K562 (cell line): Measurements from ENCODE around the gene GSTM1. TPM values are rescaled to one million over a fixed set of nuclear protein-coding genes. Genes with fewer than 3 reads are reported as not detected.

Experiments
- ATAC-seq: fragments of 200-7000 bp; cut with Tn5 transposase; 3 replicates; pipeline ENCODE4 v1.9.1; 2020; ENCODE audit warnings: moderate library complexity
- BruUV-seq: library from RNA; stranded (reverse); fragments of 400-500 nt; replicated peaks from 2 replicates; lab custom pipeline; 2021; lab: Mats Ljungman, UMichigan
- CTCF ChIA-PET: fragments of 300-600 bp; formaldehyde crosslinking; extraction: SDS; loops from one replicate; lab custom pipeline; 2021; ENCODE audit warnings: low intra/inter-chr PET ratio; lab: Yijun Ruan, JAX
- POLR2A ChIA-PET: fragments of 300-600, 350-650 bp; sonication (Branson Sonifier 250); formaldehyde crosslinking; extraction: SDS; loops from one replicate; lab custom pipeline; 2021; ENCODE audit warnings: antibody characterized with exemption, inconsistent platforms; lab: Yijun Ruan, JAX
- DNase-seq, 4 experiments: peaks; one replicate each; pipeline versions ENCODE4 v3.0.0 to v3.0.0-alpha.2; 2011 to 2018; ENCODE audit warnings: low spot score in 3 of 4, mixed read lengths in 3 of 4; ENCODE audit errors: extremely low read depth in 1 of 4
- FAIRE-seq: peaks from 2 replicates; lab custom pipeline; 2011; peaks lifted over from hg19 to GRCh38; lab: Jason Lieb, UNC
- H2AFZ ChIP-seq: 2 replicates; pipeline ENCODE4 v1.6.0; 2011; ENCODE audit warnings: low read depth, low read length, control low read depth, inconsistent platforms
- H3K27ac ChIP-seq: fragments of 200-600 bp; 3 replicates; pipeline ENCODE4 v1.8.0; 2011; ENCODE audit warnings: low read depth, mild to moderate bottlenecking, control low read depth, inconsistent platforms, low read length, moderate library complexity, mixed read lengths; ENCODE audit errors: extremely low read depth
- H3K27me3 ChIP-seq, 2 experiments: fragments of 300-600 bp in 1 of 2; 2 replicates in 1 of 2; 3 replicates in 1 of 2; pipeline versions ENCODE4 v1.6.0 to v1.8.0; 2011; ENCODE audit warnings: inconsistent platforms in 2 of 2, low read length in 2 of 2, mild to moderate bottlenecking in 1 of 2, mixed read lengths in 1 of 2, moderate library complexity in 1 of 2; ENCODE audit not compliant: control insufficient read depth in 2 of 2, insufficient read depth in 2 of 2
- H3K36me3 ChIP-seq: fragments of 300-600 bp; 3 replicates; pipeline ENCODE4 v1.8.0; 2011; ENCODE audit warnings: mild to moderate bottlenecking, low read length, inconsistent platforms; ENCODE audit not compliant: control insufficient read depth, insufficient read depth
- H3K4me1 ChIP-seq, 2 experiments: fragments of 200-600 bp in 1 of 2; replicated peaks in 1 of 2; 2 replicates in 1 of 2; 3 replicates in 1 of 2; pipeline versions ENCODE4 v1.5.1 to v1.8.0; 2011; ENCODE audit warnings: inconsistent platforms in 2 of 2, low read length in 2 of 2, mild to moderate bottlenecking in 1 of 2, mixed read lengths in 1 of 2, moderate library complexity in 1 of 2; ENCODE audit not compliant: control insufficient read depth in 2 of 2, insufficient read depth in 2 of 2
- H3K4me2 ChIP-seq: 2 replicates; pipeline ENCODE4 v1.6.1; 2011; ENCODE audit warnings: low read length, control low read depth, inconsistent platforms, mixed read lengths; ENCODE audit not compliant: insufficient read depth
- H3K4me3 ChIP-seq: fragments of 200-600 bp; sonication (generic), shearing (Covaris generic); 2 replicates; pipeline ENCODE4 v1.5.1; 2016; ENCODE audit warnings: control low read depth, inconsistent platforms
- H3K79me2 ChIP-seq: fragments of 200-600 bp; 3 replicates; pipeline ENCODE4 v1.8.0; 2011; ENCODE audit warnings: low read length, inconsistent platforms; ENCODE audit not compliant: control insufficient read depth, insufficient read depth
- H3K9ac ChIP-seq, 2 experiments: 2 replicates each; pipeline versions ENCODE4 v1.6.0 to v1.6.1; 2011; ENCODE audit warnings: low read depth in 2 of 2, low read length in 2 of 2, control low read depth in 1 of 2, inconsistent platforms in 1 of 2, mild to moderate bottlenecking in 1 of 2, mixed read lengths in 1 of 2; ENCODE audit not compliant: insufficient read depth in 1 of 2
- H3K9me1 ChIP-seq: one replicate; pipeline ENCODE4 v1.6.0; 2011; ENCODE audit warnings: inconsistent platforms, mild to moderate bottlenecking, low read length, moderate library complexity; ENCODE audit not compliant: control insufficient read depth, insufficient read depth
- H3K9me3 ChIP-seq: replicated peaks from 2 replicates; pipeline ENCODE4 v1.5.1; 2011; ENCODE audit warnings: low read depth, low read length, inconsistent platforms; ENCODE audit not compliant: control insufficient read depth, insufficient read depth
- H4K20me1 ChIP-seq: replicated peaks from 2 replicates; pipeline ENCODE4 v1.6.1; 2011; ENCODE audit warnings: low read length, inconsistent platforms, mixed read lengths; ENCODE audit not compliant: control insufficient read depth, insufficient read depth
- CLOCK ChIP-seq: fragments of 250-450 bp; sonication (Bioruptor Pico); IDR thresholded peaks from 2 replicates; pipeline ENCODE4 v1.4.0; 2020; ENCODE audit warnings: mild to moderate bottlenecking, moderate library complexity, borderline replicate concordance
- CUX1 ChIP-seq: fragments of 200-800 bp; sonication (Bioruptor generic); IDR thresholded peaks from 2 replicates; pipeline ENCODE4 v1.6.1; 2016; ENCODE audit warnings: missing genetic modification characterization, missing compliant biosample characterization
- FOXJ2 ChIP-seq: fragments of 200-800 bp; sonication (Bioruptor generic); IDR thresholded peaks from 2 replicates; pipeline ENCODE4 v1.6.1; 2016; ENCODE audit warnings: missing genetic modification characterization, missing compliant biosample characterization
- HOXB6 ChIP-seq: fragments of 250-450 bp; sonication (Bioruptor Pico); IDR thresholded peaks from 2 replicates; pipeline ENCODE4 v1.5.1; 2022; ENCODE audit warnings: mild to moderate bottlenecking, borderline replicate concordance
- MLLT1 ChIP-seq, 2 experiments: fragments of 450-650 bp; IDR thresholded peaks; 2 replicates each; pipeline ENCODE4 v1.6.1; 2016
- RBM17 ChIP-seq: fragments of 200-400 bp; formaldehyde crosslinking; IDR thresholded peaks from 2 replicates; pipeline ENCODE4 v1.6.1; 2017; ENCODE audit warnings: low read depth, mild to moderate bottlenecking, low read length, borderline replicate concordance
- SIN3A ChIP-seq, 2 experiments: fragments of 150-350 bp in 1 of 2; IDR thresholded peaks; 2 replicates each; pipeline ENCODE4 v1.6.1; 2011 to 2016; ENCODE audit warnings: borderline replicate concordance in 2 of 2, low read depth in 2 of 2, low read length in 2 of 2, mild to moderate bottlenecking in 2 of 2, moderate library complexity in 2 of 2; ENCODE audit not compliant: control insufficient read depth in 1 of 2
- TBP ChIP-seq: optimal IDR thresholded peaks from 2 replicates; pipeline ENCODE3; 2011; ENCODE audit warnings: low read depth, low read length, improper control_type of control experiment
- TCFL5 ChIP-seq: fragments of 250-450 bp; sonication (Bioruptor Pico); conservative IDR thresholded peaks from 2 replicates; pipeline ENCODE4 v1.6.1; 2021; ENCODE audit warnings: mild to moderate bottlenecking, moderate library complexity, matching md5 sums
- TRIM24 ChIP-seq, 2 experiments: fragments of 450-650 bp; IDR thresholded peaks; 2 replicates each; pipeline ENCODE4 v1.6.1; 2016
- ZFX ChIP-seq: sonication (generic); formaldehyde crosslinking; IDR thresholded peaks from 2 replicates; pipeline ENCODE4 v1.8.0; 2022; ENCODE audit warnings: mild to moderate bottlenecking, missing genetic modification reagents, moderate library complexity
- ZNF184 ChIP-seq: sonication (generic); formaldehyde crosslinking; IDR thresholded peaks from 2 replicates; pipeline ENCODE4 v1.5.0; 2020; ENCODE audit warnings: missing genetic modification reagents
- WGBS: fragments of 100-300 bp; shearing (Covaris generic); methylation state at CpG from one replicate; pipeline ENCODE4 v1.1.6; 2016; ENCODE audit warnings: low coverage, mixed read lengths; ENCODE audit not compliant: insufficient coverage; ENCODE audit errors: missing lambda C conversion rate; 5-methylcytosine and 5-hydroxymethylcytosine counted together
- in situ Hi-C: fragments of 300-500 bp; cut with MboI; formaldehyde crosslinking; loops from 4 replicates; pipeline ENCODE4 v1.15.0; 2018; ENCODE audit warnings: inconsistent platforms, mixed read lengths
- intact Hi-C: fragments of 100-400 bp; cut with micrococcal nuclease; formaldehyde crosslinking; loops from 2 replicates; pipeline ENCODE4 v1.14.2; 2022
- polyA plus RNA-seq, 8 experiments: library from polyadenylated mRNA; depleted of rRNA in 4 of 8; stranded (reverse) in 5 of 8; unstranded in 3 of 8; fragments of >200 nt; fragmentation: Nextera tagmentation in 2 of 8; fragmentation: Illumina TruSeq in 1 of 8; extraction: Ambion mirVana in 2 of 8; extraction: Trizol in 1 of 8; gene quantifications; 2 replicates each; pipeline versions ENCODE4 v1.2.1 to v1.2.3, GENCODE V29; 2011 to 2014; ENCODE audit warnings: inconsistent platforms in 1 of 8, missing spikeins in 1 of 8
- total RNA-seq, 7 experiments: library from RNA; depleted of rRNA in 6 of 7; stranded (reverse); fragments of >200 nt in 6 of 7; fragmentation: Illumina TruSeq in 2 of 7; extraction: Trizol in 2 of 7; gene quantifications; 2 replicates each; pipeline versions ENCODE4 v1.2.1 to v1.2.3, GENCODE V29; 2011 to 2021; ENCODE audit warnings: low replicate concordance in 1 of 7

Gene GSTM1
- total and polyA plus RNA-seq, 9 of the 15 experiments (the other 6 are each of a cell fraction or from before 2014, with no cell fraction given): not detected

DNA sequence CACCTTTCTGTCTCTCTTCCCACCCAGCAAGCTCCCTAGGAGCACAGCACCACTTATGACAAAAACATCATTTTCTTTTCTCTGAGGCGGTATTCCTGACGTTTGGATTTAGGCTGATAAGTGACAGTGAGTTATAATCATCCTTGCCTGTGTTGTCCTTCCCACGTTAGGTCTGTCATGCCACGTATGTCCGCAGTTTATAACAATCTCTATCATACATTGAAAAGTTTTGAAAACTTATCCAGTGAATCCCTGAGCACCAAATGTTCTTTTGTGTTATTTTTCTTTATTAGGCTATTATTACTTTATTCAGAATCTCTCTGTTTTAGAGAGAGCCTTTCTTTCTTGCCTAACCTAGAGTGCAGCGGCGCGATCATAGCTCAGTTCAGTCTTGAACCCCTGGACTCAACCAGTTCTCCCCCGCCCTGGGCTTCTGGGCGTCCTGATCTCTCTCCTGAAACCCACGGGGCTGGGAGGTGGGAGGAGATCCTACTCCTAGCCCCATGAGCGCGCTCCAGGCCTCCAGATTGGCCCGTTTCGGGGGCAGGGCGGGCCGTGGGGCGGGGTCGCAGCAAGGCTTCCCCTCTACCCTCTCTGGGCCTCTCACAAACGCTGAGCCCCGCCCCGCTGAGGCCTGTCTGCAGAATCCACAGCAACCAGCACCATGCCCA lies 20.0 kb upstream of the GSTM1 start, which contains the start of gene GSTM2:
Gene GSTM2 (plus strand): TSS at position 606 of the 671 bp plus-strand sequence. CDS start 59 bp downstream, at position 665.
- intact Hi-C loops (no loop called here), in situ Hi-C loops (no loop called here)
- 8% methylated on average over 18 of the region's 22 CpGs for WGBS
- Histone ChIP-seq H2AFZ (peak within 1 kb of the TSS; percentile 91), H3K9me3 (no peaks in the 10 kb centered on the region), H3K27me3 (no peaks in the 10 kb centered on the region), H3K36me3 (no peaks in the 10 kb centered on the region), H3K27ac (no peak within 1 kb of the TSS), H3K9me1 (no peaks in the 10 kb centered on the region), H3K4me3 (peak within 1 kb of the TSS; percentile 28), H3K4me2 (peak within 1 kb of the TSS; percentile 62), H3K79me2 (no peaks in the 10 kb centered on the region), H3K4me1 (peaks cover 4 to 15% of the 10 kb centered on the region in 2 experiments), H3K9ac (peak within 1 kb of the TSS; percentile 43 to 57), H4K20me1 (no peaks in the 10 kb centered on the region)
- ATAC-seq (peak; percentile 100), DNase-seq (peak; percentile 94 to 96 (median 96)), FAIRE-seq (peak; percentile 94)
- BruUV-seq: no TSS peak
- ChIA-PET POLR2A (interaction anchor here (0.6 to 1.1 kb wide), 4 partner anchors 9 to 118 kb away, joined by 3 to 4 read pairs (median 4); partner anchors contain the start of genes GSTM3 and GSTM4), CTCF (no interaction called here)
- TF ChIP-seq ZFX (CRISPR knock-in tag) (peak; percentile 46; the same call in 1 of the 2 replicates), TBP (peak; percentile 84), CLOCK (no peak), TCFL5 (no peak), RBM17 (no peak), HOXB6 (no peak), FOXJ2 (tag) (no peak), SIN3A (IDR thresholded peaks at IDR 0.05; ENCODE audit: borderline replicate concordance in 2 of 2, control insufficient read depth in 1 of 2, low read depth in 2 of 2, low read length in 2 of 2) (0 out of 4 replicates have a peak, but pooled peaks of 1 of the 2 experiments have one; percentile 18), TRIM24 (IDR thresholded peaks at IDR 0.05) (no peak), CUX1 (no peak), MLLT1 (IDR thresholded peaks at IDR 0.05) (no peak), ZNF184 (CRISPR knock-in tag) (no peak)
